Measurements from ENCODE around the gene GORAB. TPM values are rescaled to one million over a fixed set of nuclear protein-coding genes. Genes with fewer than 3 reads are reported as not detected.

Gene GORAB
- total RNA-seq, 1 donor from 2014 or later, result 11.2 TPM

- no peak overlapping the region for H2AFZ ChIP-seq (ENCODE audit: low read depth, low read length)
- H3K9me3 ChIP-seq (ENCODE audit: insufficient read depth, low read depth, low read length), result peaks cover 23% of the 10 kb centered on the region
- FAIRE-seq, result no peak
- no peaks in the 10 kb centered on the region for H3K79me2 ChIP-seq (ENCODE audit: insufficient read depth, low read length)
- H3K36me3 ChIP-seq (ENCODE audit: insufficient read depth, low read length), result peaks cover 14% of the 10 kb centered on the region
- DNase-seq (ENCODE audit: low read depth), result no peak
- H3K27ac ChIP-seq (ENCODE audit: low read depth, low read length), result no peak overlapping the region
- H3K4me2 ChIP-seq (ENCODE audit: low read length), result no peak overlapping the region
- H3K4me3 Mint-ChIP-seq (ENCODE audit: unreplicated experiment), result no peak overlapping the region
- H3K4me3 ChIP-seq (ENCODE audit: insufficient read depth, low read depth, low read length), result no peak overlapping the region
- no peak overlapping the region for H3K9ac ChIP-seq (ENCODE audit: low read length)
- no peaks in the 10 kb centered on the region for H3K4me1 ChIP-seq (ENCODE audit: insufficient read depth, low read length)
- H3K36me3 Mint-ChIP-seq (ENCODE audit: low read depth, unreplicated experiment), result peaks cover 20% of the 10 kb centered on the region
- H3K27me3 ChIP-seq (ENCODE audit: insufficient read depth, low read length), result no peaks in the 10 kb centered on the region
- H4K20me1 ChIP-seq (ENCODE audit: insufficient read depth, low read length), result no peaks in the 10 kb centered on the region
- peaks cover 36% of the 10 kb centered on the region for H3K9me3 Mint-ChIP-seq (ENCODE audit: unreplicated experiment)
- H3K4me1 Mint-ChIP-seq (ENCODE audit: low read depth, unreplicated experiment), result peaks cover 4% of the 10 kb centered on the region
- H3K27me3 Mint-ChIP-seq (ENCODE audit: low read depth, unreplicated experiment), result no peaks in the 10 kb centered on the region
- H3K27ac Mint-ChIP-seq (ENCODE audit: unreplicated experiment), result no peak overlapping the region
- TF ChIP-seq EZH2 (IDR thresholded peaks at IDR 0.05; ENCODE audit: insufficient read depth, low read length), result no peak
- TF ChIP-seq CTCF (IDR thresholded peaks at IDR 0.05; ENCODE audit: insufficient read depth, low read depth, low read length), result no peak
Observed at GRCh38 chr1:170556917-170557316, 25.0 kb downstream of the GORAB start.

- Mint-ChIP-seq H3K9me3 (ENCODE audit: unreplicated experiment) (peaks cover 41% of the 10 kb centered on the region), H3K4me1 (ENCODE audit: low read depth, unreplicated experiment) (peaks cover 21% of the 10 kb centered on the region), H3K4me3 (ENCODE audit: unreplicated experiment) (no peak overlapping the region), H3K27me3 (ENCODE audit: low read depth, unreplicated experiment) (no peaks in the 10 kb centered on the region), H3K27ac (ENCODE audit: unreplicated experiment) (no peak overlapping the region), H3K36me3 (ENCODE audit: low read depth, unreplicated experiment) (peaks cover 10% of the 10 kb centered on the region)
- no peaks in the 10 kb centered on the region for H4K20me1 ChIP-seq (ENCODE audit: insufficient read depth, low read length)
- H3K9ac ChIP-seq (ENCODE audit: low read length), result no peak overlapping the region
- H3K4me2 ChIP-seq (ENCODE audit: low read length), result no peak overlapping the region
- TF ChIP-seq CTCF (IDR thresholded peaks at IDR 0.05; ENCODE audit: insufficient read depth, low read depth, low read length) (no peak), EZH2 (IDR thresholded peaks at IDR 0.05; ENCODE audit: insufficient read depth, low read length) (no peak)
- FAIRE-seq (no peak), DNase-seq (ENCODE audit: low read depth) (no peak)
- H3K9me3 ChIP-seq (ENCODE audit: insufficient read depth, low read depth, low read length), result peaks cover 23% of the 10 kb centered on the region
- H3K79me2 ChIP-seq (ENCODE audit: insufficient read depth, low read length), result no peaks in the 10 kb centered on the region
- peaks cover 2% of the 10 kb centered on the region for H3K36me3 ChIP-seq (ENCODE audit: insufficient read depth, low read length)
- no peak overlapping the region for H3K4me3 ChIP-seq (ENCODE audit: insufficient read depth, low read depth, low read length)
- peaks cover 15% of the 10 kb centered on the region for H3K4me1 ChIP-seq (ENCODE audit: insufficient read depth, low read length)
- H3K27ac ChIP-seq (ENCODE audit: low read depth, low read length), result no peak overlapping the region
- no peak overlapping the region for H2AFZ ChIP-seq (ENCODE audit: low read depth, low read length)
- no peaks in the 10 kb centered on the region for H3K27me3 ChIP-seq (ENCODE audit: insufficient read depth, low read length)
Observed at GRCh38 chr1:170558731-170559130, 26.8 kb downstream of the GORAB start.

- H3K27ac ChIP-seq (ENCODE audit: low read depth, low read length), result no peak overlapping the region
- FAIRE-seq, result no peak
- peaks cover 10% of the 10 kb centered on the region for H3K36me3 Mint-ChIP-seq (ENCODE audit: low read depth, unreplicated experiment)
Observed at GRCh38 chr1:170559166-170559565, 27.2 kb downstream of the GORAB start.

More at GRCh38 chr1:170559166-170559565, 27.2 kb downstream of the GORAB start:
- peaks cover 2% of the 10 kb centered on the region for H3K36me3 ChIP-seq (ENCODE audit: insufficient read depth, low read length)
- no peak overlapping the region for H3K27ac Mint-ChIP-seq (ENCODE audit: unreplicated experiment)
- H3K27me3 Mint-ChIP-seq (ENCODE audit: low read depth, unreplicated experiment), result no peaks in the 10 kb centered on the region
- no peak overlapping the region for H3K4me3 ChIP-seq (ENCODE audit: insufficient read depth, low read depth, low read length)
- no peak overlapping the region for H2AFZ ChIP-seq (ENCODE audit: low read depth, low read length)
- H3K27me3 ChIP-seq (ENCODE audit: insufficient read depth, low read length), result no peaks in the 10 kb centered on the region
- peaks cover 24% of the 10 kb centered on the region for H3K4me1 Mint-ChIP-seq (ENCODE audit: low read depth, unreplicated experiment)
- no peak overlapping the region for H3K4me2 ChIP-seq (ENCODE audit: low read length)
- no peak overlapping the region for H3K4me3 Mint-ChIP-seq (ENCODE audit: unreplicated experiment)
- H3K9ac ChIP-seq (ENCODE audit: low read length), result no peak overlapping the region
- DNase-seq (ENCODE audit: low read depth), result no peak
- H3K9me3 ChIP-seq (ENCODE audit: insufficient read depth, low read depth, low read length), result peaks cover 23% of the 10 kb centered on the region
- H3K4me1 ChIP-seq (ENCODE audit: insufficient read depth, low read length), result peaks cover 17% of the 10 kb centered on the region
- no peaks in the 10 kb centered on the region for H3K79me2 ChIP-seq (ENCODE audit: insufficient read depth, low read length)
- no peak for TF ChIP-seq CTCF (IDR thresholded peaks at IDR 0.05; ENCODE audit: insufficient read depth, low read depth, low read length)
- no peak for TF ChIP-seq EZH2 (IDR thresholded peaks at IDR 0.05; ENCODE audit: insufficient read depth, low read length)
- H4K20me1 ChIP-seq (ENCODE audit: insufficient read depth, low read length), result no peaks in the 10 kb centered on the region
- H3K9me3 Mint-ChIP-seq (ENCODE audit: unreplicated experiment), result peaks cover 43% of the 10 kb centered on the region

Data from astrocyte (in vitro differentiated cells and primary cell).